Vagina (tissue), 2 donors: ENCODE data around the gene GSTM1. TPM values are rescaled to one million over a fixed set of nuclear protein-coding genes. Genes with fewer than 3 reads are reported as not detected.
A peak's percentile ranks its signal among the peaks of the same experiment; 100 is the strongest.

ENCODE experiments used
- DNase-seq, 2 donors: peaks; one replicate each; pipeline ENCODE4 v3.0.0-alpha.2; 2017; ENCODE audit errors: extremely low spot score in 2 of 2
- H3K27ac ChIP-seq: fragments of 200-600 bp; sonication (generic); one replicate; pipeline ENCODE4 v1.5.1; 2019
- H3K27me3 ChIP-seq: fragments of 200-600 bp; sonication (generic); one replicate; pipeline ENCODE4 v1.5.1; 2019
- H3K36me3 ChIP-seq, 2 donors: fragments of 200-600 bp; sonication (generic); one replicate each; pipeline ENCODE4 v1.5.1; 2017 to 2019
- H3K4me1 ChIP-seq: fragments of 200-600 bp; sonication (generic); one replicate; pipeline ENCODE4 v1.5.1; 2019
- H3K4me3 ChIP-seq, 2 donors: fragments of 200-600 bp; sonication (generic); 1 replicate in 1 of 2; 2 replicates in 1 of 2; pipeline ENCODE4 v1.5.1; 2016 to 2019
- H3K9me3 ChIP-seq: fragments of 200-600 bp; sonication (generic); one replicate; pipeline ENCODE4 v1.5.1; 2019
- POLR2A ChIP-seq, 2 donors: fragments of 450-650 bp; IDR thresholded peaks; one replicate each; pipeline ENCODE4 v1.6.1; 2017; ENCODE audit warnings: antibody characterized with exemption in 2 of 2, mild to moderate bottlenecking in 2 of 2, moderate library complexity in 2 of 2
- POLR2AphosphoS5 ChIP-seq, 2 donors: sonication (generic); formaldehyde crosslinking; IDR thresholded peaks; one replicate each; pipeline ENCODE4 v1.9.0; 2017; ENCODE audit warnings: antibody characterized with exemption in 2 of 2, mild to moderate bottlenecking in 2 of 2, low read depth in 1 of 2; ENCODE audit not compliant: insufficient read depth in 1 of 2
- intact Hi-C: fragments of 100-400 bp; cut with DNase I; formaldehyde crosslinking; loops from one replicate; pipeline ENCODE4 v1.15.1; 2023
- total RNA-seq: library from RNA; depleted of rRNA; stranded (reverse); fragments of >200 nt; gene quantifications from one replicate; pipeline ENCODE4 v1.2.3, GENCODE V29; 2016
- TF ChIP-seq, protein P1 (sequence below), 3 experiments: fragments of 450-650 bp in 2 of 3; fragments of 200-600 bp in 1 of 3; sonication (generic) in 1 of 3; IDR thresholded peaks; one replicate each; pipeline ENCODE4 v1.5.1; 2017 to 2019; ENCODE audit warnings: antibody characterized with exemption in 3 of 3, mild to moderate bottlenecking in 2 of 3, moderate library complexity in 2 of 3

The GSTM1 gene
- total RNA-seq, 1 donor from 2014 or later, result 156 TPM

DNA sequence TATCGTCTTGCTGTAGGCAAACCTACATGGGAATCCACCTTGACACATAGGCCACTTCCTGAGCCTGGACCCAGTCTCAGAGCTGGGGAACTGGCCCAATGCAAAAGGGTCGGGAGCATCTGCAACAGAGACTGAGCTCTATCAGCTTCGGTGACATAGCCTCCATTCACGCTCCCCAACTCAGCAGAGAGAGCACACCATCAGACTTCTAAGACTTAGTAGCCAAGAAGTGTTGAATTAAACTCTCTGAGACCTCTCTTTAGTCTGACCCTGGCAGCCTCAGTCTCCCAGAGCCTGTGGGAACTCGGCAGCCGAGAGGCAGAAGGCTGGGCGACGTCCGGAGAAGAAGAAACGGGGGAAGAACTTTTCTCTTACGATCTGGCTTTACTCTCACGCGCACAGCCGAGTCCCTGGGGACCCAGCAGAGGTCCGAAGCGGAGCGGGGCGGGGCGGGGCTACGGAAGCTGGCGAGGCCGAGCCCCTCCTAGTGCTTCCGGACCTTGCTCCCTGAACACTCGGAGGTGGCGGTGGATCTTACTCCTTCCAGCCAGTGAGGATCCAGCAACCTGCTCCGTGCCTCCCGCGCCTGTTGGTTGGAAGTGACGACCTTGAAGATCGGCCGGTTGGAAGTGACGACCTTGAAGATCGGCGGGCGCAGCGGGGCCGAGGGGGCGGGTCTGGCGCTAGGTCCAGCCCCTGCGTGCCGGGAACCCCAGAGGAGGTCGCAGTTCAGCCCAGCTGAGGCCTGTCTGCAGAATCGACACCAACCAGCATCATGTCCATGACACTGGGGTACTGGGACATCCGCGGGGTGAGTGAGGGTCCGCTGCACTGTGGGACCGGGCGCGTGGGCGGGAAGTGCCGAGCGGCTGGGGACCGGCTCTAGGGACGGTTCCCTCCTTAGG is 31.8 kb upstream of the GSTM1 start, which contains the start of gene GSTM4:
Gene GSTM4, plus strand, starts transcription at position 485 of the 905 bp plus-strand sequence. Its CDS starts 291 bp downstream, at position 776.
- Histone ChIP-seq H3K4me3 (peak within 1 kb of the TSS; percentile 61 to 69), H3K27ac (peak within 1 kb of the TSS; percentile 87), H3K27me3 (no peaks in the 10 kb centered on the region), H3K36me3 (peaks cover 0 to 4% of the 10 kb centered on the region in 2 donors), H3K9me3 (no peaks in the 10 kb centered on the region), H3K4me1 (peaks cover 20% of the 10 kb centered on the region)
- TF ChIP-seq POLR2A (IDR thresholded peaks at IDR 0.05) (no peak), POLR2AphosphoS5 (IDR thresholded peaks at IDR 0.05; ENCODE audit: insufficient read depth in 1 of 2, low read depth in 1 of 2) (peak; percentile 65 to 88)
- TF ChIP-seq, protein P1, sequence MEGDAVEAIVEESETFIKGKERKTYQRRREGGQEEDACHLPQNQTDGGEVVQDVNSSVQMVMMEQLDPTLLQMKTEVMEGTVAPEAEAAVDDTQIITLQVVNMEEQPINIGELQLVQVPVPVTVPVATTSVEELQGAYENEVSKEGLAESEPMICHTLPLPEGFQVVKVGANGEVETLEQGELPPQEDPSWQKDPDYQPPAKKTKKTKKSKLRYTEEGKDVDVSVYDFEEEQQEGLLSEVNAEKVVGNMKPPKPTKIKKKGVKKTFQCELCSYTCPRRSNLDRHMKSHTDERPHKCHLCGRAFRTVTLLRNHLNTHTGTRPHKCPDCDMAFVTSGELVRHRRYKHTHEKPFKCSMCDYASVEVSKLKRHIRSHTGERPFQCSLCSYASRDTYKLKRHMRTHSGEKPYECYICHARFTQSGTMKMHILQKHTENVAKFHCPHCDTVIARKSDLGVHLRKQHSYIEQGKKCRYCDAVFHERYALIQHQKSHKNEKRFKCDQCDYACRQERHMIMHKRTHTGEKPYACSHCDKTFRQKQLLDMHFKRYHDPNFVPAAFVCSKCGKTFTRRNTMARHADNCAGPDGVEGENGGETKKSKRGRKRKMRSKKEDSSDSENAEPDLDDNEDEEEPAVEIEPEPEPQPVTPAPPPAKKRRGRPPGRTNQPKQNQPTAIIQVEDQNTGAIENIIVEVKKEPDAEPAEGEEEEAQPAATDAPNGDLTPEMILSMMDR (IDR thresholded peaks at IDR 0.05), result peak in 1 of 3 experiments; percentile 29
- intact Hi-C loops, result no loop called here
- DNase-seq, result peak in 1 of 2 donors; percentile 90

DNA sequence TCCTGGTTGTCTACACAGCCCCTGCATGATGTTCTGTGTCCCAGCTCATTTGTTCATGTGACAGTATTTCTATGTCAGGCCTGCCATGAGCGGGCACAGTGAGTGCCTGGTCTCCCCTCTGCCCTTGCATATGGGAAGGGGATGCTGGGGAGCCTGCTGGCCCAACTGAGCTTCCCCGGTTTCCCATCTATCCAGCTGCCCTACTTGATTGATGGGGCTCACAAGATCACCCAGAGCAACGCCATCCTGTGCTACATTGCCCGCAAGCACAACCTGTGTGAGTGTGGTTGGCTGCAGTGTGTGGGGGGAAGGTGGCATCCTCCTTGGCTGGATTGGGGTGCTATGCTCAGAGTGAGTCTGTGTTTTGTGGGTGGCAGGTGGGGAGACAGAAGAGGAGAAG is 30.2 kb upstream of the GSTM1 start:
- no peaks in the 10 kb centered on the region for H3K9me3 ChIP-seq
- H3K36me3 ChIP-seq, result peaks cover 0 to 4% of the 10 kb centered on the region in 2 donors
- H3K27ac ChIP-seq, result no peak overlapping the region
- no peak for TF ChIP-seq POLR2AphosphoS5 (IDR thresholded peaks at IDR 0.05; ENCODE audit: insufficient read depth in 1 of 2, low read depth in 1 of 2)
- TF ChIP-seq POLR2A (IDR thresholded peaks at IDR 0.05), result no peak
- TF ChIP-seq, protein P1 (IDR thresholded peaks at IDR 0.05), result no peak
- no peak overlapping the region for H3K4me3 ChIP-seq
- intact Hi-C loops, result no loop called here
- H3K27me3 ChIP-seq, result no peaks in the 10 kb centered on the region
- peaks cover 20% of the 10 kb centered on the region for H3K4me1 ChIP-seq
- DNase-seq, result peak in 1 of 2 donors; percentile 74

DNA sequence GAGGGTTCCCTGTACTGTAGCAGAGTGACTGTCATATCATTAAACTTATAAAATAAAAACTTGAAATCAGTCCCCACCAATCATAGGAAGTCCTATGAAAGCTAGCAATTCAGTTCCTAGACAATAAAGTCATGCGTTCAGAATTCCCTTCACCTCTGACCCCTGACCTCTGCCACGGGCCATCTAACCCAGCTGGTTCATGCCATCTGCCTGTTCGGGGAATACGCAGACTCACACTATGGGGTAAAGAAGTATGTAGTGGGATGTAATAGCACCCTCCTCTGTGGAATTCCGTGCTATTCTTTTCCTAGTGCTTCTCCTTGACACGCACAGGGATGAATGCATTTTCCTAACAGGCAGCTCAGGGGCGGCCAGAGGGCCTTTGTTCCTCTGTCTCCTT is 29.6 kb upstream of the GSTM1 start:
- intact Hi-C loops, result no loop called here

DNA sequence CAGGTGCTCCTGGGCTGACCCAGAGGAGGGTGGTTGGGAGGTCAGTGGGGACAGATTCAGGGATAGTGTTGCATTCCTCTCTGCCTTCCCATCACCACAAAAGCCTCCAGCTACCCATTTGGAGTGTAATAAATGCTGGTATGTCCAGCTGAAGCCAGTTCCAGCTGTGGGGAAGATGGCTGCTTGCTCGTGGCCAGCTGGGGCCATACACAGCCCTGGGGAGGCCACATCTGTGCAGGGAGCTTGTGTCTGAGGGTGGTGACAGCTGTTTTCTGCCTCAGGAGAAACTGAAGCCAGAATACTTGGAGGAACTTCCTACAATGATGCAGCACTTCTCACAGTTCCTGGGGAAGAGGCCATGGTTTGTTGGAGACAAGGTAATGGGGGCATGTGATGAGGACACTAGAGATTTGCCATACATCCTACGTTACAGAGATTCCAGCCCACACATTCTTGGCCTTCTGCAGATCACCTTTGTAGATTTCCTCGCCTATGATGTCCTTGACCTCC is 29.0 kb upstream of the GSTM1 start:
- intact Hi-C loops, result no loop called here
- DNase-seq, result no peak
- Histone ChIP-seq H3K9me3 (no peaks in the 10 kb centered on the region), H3K4me3 (no peak overlapping the region), H3K4me1 (peaks cover 20% of the 10 kb centered on the region), H3K36me3 (peaks cover 0 to 4% of the 10 kb centered on the region in 2 donors), H3K27me3 (no peaks in the 10 kb centered on the region), H3K27ac (no peak overlapping the region)
- TF ChIP-seq, protein P1 (IDR thresholded peaks at IDR 0.05), result no peak
- no peak for TF ChIP-seq POLR2AphosphoS5 (IDR thresholded peaks at IDR 0.05; ENCODE audit: insufficient read depth in 1 of 2, low read depth in 1 of 2)
- no peak for TF ChIP-seq POLR2A (IDR thresholded peaks at IDR 0.05)

More for the DNA sequence above, 29.6 kb upstream of the GSTM1 start:
- no peak overlapping the region for H3K27ac ChIP-seq
- peaks cover 0 to 4% of the 10 kb centered on the region in 2 donors for H3K36me3 ChIP-seq
- H3K4me3 ChIP-seq, result no peak overlapping the region
- H3K9me3 ChIP-seq, result no peaks in the 10 kb centered on the region
- DNase-seq, result peak in 1 of 2 donors; percentile 44
- TF ChIP-seq POLR2AphosphoS5 (IDR thresholded peaks at IDR 0.05; ENCODE audit: insufficient read depth in 1 of 2, low read depth in 1 of 2) (no peak), POLR2A (IDR thresholded peaks at IDR 0.05) (no peak)
- TF ChIP-seq, protein P1 (IDR thresholded peaks at IDR 0.05), result no peak
- H3K4me1 ChIP-seq, result peaks cover 20% of the 10 kb centered on the region
- no peaks in the 10 kb centered on the region for H3K27me3 ChIP-seq
